Measurements from ENCODE around the gene CALY. TPM values are rescaled to one million over a fixed set of nuclear protein-coding genes. Genes with fewer than 3 reads are reported as not detected.

CALY gene
- total RNA-seq, 2 experiments from 2014 or later: 3.8 to 3.9 TPM

DNA sequence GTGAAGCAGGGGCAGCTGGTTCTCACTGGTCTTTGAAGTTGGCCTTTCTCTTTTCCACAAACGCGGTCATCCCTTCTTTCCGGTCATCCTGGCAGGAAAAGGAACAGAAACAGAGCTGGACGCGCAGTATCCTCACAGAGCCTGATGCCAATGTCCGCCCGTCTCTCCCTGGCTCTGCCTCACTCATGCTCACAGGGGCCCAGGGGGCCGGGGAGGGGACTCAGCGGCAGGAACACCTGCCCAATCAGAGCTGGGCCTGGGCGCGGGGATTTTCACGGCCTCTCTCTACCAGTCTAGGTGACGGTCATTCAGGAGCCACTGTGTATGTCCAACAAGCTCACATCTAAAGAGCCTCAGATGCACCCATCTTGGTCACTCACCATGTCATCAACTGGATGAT is 26.1 kb upstream of the CALY start:
- ATAC-seq (ENCODE audit: poor library complexity) (no peak), DNase-seq (no peak)
- no peaks in the 10 kb centered on the region for H3K4me1 Mint-ChIP-seq (ENCODE audit: low read depth)
- intact Hi-C loops (cut with DNase I, micrococcal nuclease): no loop called here
- Histone ChIP-seq H3K27me3 (ENCODE audit: control insufficient read depth in 1 of 2, insufficient read depth in 2 of 2, low read length in 2 of 2) (no peaks in the 10 kb centered on the region), H3K4me1 (ENCODE audit: insufficient read depth, low read length) (peaks cover 2% of the 10 kb centered on the region), H3K9me3 (ENCODE audit: control insufficient read depth in 1 of 2, insufficient read depth in 1 of 2, low read length in 2 of 2) (peaks cover 0 to 6% of the 10 kb centered on the region in 2 experiments), H3K27ac (ENCODE audit: low read depth in 1 of 2, low read length in 2 of 2) (no peak overlapping the region), H3K36me3 (ENCODE audit: insufficient read depth, low read length) (peaks cover 29% of the 10 kb centered on the region), H3K4me3 (ENCODE audit: low read length) (no peak overlapping the region)
- ChIA-PET POLR2A (no interaction called here), CTCF (no interaction called here)
- H3K36me3 Mint-ChIP-seq (ENCODE audit: low read depth): peaks cover 21% of the 10 kb centered on the region
- H3K4me3 Mint-ChIP-seq: no peak overlapping the region
- no peaks in the 10 kb centered on the region for H3K9me3 Mint-ChIP-seq
- H3K27ac Mint-ChIP-seq: no peak overlapping the region
- TF ChIP-seq, protein P1, sequence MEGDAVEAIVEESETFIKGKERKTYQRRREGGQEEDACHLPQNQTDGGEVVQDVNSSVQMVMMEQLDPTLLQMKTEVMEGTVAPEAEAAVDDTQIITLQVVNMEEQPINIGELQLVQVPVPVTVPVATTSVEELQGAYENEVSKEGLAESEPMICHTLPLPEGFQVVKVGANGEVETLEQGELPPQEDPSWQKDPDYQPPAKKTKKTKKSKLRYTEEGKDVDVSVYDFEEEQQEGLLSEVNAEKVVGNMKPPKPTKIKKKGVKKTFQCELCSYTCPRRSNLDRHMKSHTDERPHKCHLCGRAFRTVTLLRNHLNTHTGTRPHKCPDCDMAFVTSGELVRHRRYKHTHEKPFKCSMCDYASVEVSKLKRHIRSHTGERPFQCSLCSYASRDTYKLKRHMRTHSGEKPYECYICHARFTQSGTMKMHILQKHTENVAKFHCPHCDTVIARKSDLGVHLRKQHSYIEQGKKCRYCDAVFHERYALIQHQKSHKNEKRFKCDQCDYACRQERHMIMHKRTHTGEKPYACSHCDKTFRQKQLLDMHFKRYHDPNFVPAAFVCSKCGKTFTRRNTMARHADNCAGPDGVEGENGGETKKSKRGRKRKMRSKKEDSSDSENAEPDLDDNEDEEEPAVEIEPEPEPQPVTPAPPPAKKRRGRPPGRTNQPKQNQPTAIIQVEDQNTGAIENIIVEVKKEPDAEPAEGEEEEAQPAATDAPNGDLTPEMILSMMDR (IDR thresholded peaks at IDR 0.05): no peak
- H3K27me3 Mint-ChIP-seq: no peaks in the 10 kb centered on the region

GRCh38 chr10:133361773-133362441 is 25.2 kb upstream of the CALY start:
- DNase-seq (no peak), ATAC-seq (ENCODE audit: poor library complexity) (no peak)
- no peaks in the 10 kb centered on the region for H3K4me1 Mint-ChIP-seq (ENCODE audit: low read depth)
- Histone ChIP-seq H3K27me3 (ENCODE audit: control insufficient read depth in 1 of 2, insufficient read depth in 2 of 2, low read length in 2 of 2) (no peaks in the 10 kb centered on the region), H3K27ac (ENCODE audit: low read depth in 1 of 2, low read length in 2 of 2) (no peak overlapping the region), H3K4me1 (ENCODE audit: insufficient read depth, low read length) (peaks cover 10% of the 10 kb centered on the region), H3K9me3 (ENCODE audit: control insufficient read depth in 1 of 2, insufficient read depth in 1 of 2, low read length in 2 of 2) (peaks cover 0 to 6% of the 10 kb centered on the region in 2 experiments), H3K36me3 (ENCODE audit: insufficient read depth, low read length) (peaks cover 27% of the 10 kb centered on the region), H3K4me3 (ENCODE audit: low read length) (no peak overlapping the region)
- POLR2A ChIA-PET: no interaction called here
- CTCF ChIA-PET: no interaction called here
- H3K4me3 Mint-ChIP-seq: no peak overlapping the region
- H3K27me3 Mint-ChIP-seq: no peaks in the 10 kb centered on the region
- intact Hi-C loops (cut with DNase I, micrococcal nuclease): no loop called here
- TF ChIP-seq, protein P1 (IDR thresholded peaks at IDR 0.05): no peak
- no peaks in the 10 kb centered on the region for H3K9me3 Mint-ChIP-seq
- H3K27ac Mint-ChIP-seq: peak overlapping the region; percentile 6
- H3K36me3 Mint-ChIP-seq (ENCODE audit: low read depth): peaks cover 18% of the 10 kb centered on the region

- no peak overlapping the region for H3K4me3 ChIP-seq (ENCODE audit: low read length)
- TF ChIP-seq, protein P1 (IDR thresholded peaks at IDR 0.05): no peak
- peaks cover 0 to 6% of the 10 kb centered on the region in 2 experiments for H3K9me3 ChIP-seq (ENCODE audit: control insufficient read depth in 1 of 2, insufficient read depth in 1 of 2, low read length in 2 of 2)
Observed at GRCh38 chr10:133361227-133361626, 24.5 kb upstream of the CALY start.

More at GRCh38 chr10:133361227-133361626, 24.5 kb upstream of the CALY start:
- no peak for DNase-seq
- intact Hi-C loops (cut with DNase I, micrococcal nuclease): no loop called here
- Mint-ChIP-seq H3K9me3 (no peaks in the 10 kb centered on the region), H3K27me3 (no peaks in the 10 kb centered on the region), H3K4me3 (no peak overlapping the region), H3K36me3 (ENCODE audit: low read depth) (peaks cover 18% of the 10 kb centered on the region), H3K4me1 (ENCODE audit: low read depth) (no peaks in the 10 kb centered on the region), H3K27ac (peak overlapping the region; percentile 6)
- H3K27ac ChIP-seq (ENCODE audit: low read depth in 1 of 2, low read length in 2 of 2): no peak overlapping the region
- peaks cover 21% of the 10 kb centered on the region for H3K36me3 ChIP-seq (ENCODE audit: insufficient read depth, low read length)
- H3K4me1 ChIP-seq (ENCODE audit: insufficient read depth, low read length): peaks cover 17% of the 10 kb centered on the region
- POLR2A ChIA-PET: no interaction called here
- CTCF ChIA-PET: no interaction called here
- ATAC-seq (ENCODE audit: poor library complexity): no peak
- no peaks in the 10 kb centered on the region for H3K27me3 ChIP-seq (ENCODE audit: control insufficient read depth in 1 of 2, insufficient read depth in 2 of 2, low read length in 2 of 2)
